NCI-H1092 (cell line): ENCODE results near the gene CWC15.
"Not testable (repeated sequence)": the region's sequence is repeated elsewhere in the genome, so short reads cannot be mapped to it uniquely, and the experiment has no call there.

Source experiments
- DNase-seq: peaks from one replicate; lab custom pipeline; 2025; lab: John Stamatoyannopoulos, UW

Gene CWC15

DNA sequence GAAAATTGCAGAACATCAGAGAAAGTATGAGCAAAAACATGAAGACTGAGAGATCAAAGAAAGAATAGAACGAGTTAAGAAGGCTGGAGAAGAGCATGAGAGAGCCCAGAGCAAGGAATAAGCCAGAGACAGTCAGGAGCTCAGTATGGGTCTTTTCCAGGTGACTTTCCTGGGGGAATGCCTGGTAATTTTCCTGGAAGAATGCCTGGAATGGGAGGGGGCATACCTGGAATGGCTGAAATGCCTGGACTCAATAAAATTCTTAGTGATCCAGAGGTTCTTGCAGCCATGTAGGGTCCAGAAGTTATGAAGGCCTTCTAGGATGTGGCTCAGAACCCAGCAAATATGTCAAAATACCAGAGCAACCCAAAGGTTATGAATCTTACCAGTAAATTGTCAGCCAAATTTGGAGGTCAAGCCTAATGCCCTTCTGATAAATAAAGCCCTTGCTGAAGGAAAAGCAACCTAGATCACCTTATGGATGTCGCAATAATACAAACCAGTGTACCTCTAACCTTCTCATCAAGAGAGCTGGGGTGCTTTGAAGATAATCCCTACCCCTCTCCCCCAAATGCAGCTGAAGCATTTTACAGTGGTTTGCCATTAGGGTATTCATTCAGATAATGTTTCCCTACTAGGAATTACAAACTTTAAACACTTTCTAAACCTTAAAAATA is 59.5 kb downstream of the CWC15 start:
- DNase-seq, result not testable (repeated sequence)

GRCh38 chr11:94912806-94913205 is 60.5 kb downstream of the CWC15 start:
- DNase-seq, result no peak
